ENCODE measurements around the gene NLGN4X. TPM values are rescaled to one million over a fixed set of nuclear protein-coding genes. Genes with fewer than 3 reads are reported as not detected.
A peak's percentile ranks its signal among the peaks of the same experiment; 100 is the strongest.

NLGN4X gene
- polyA plus RNA-seq, 1 donor from 2014 or later = 18.0 TPM

- H3K4me3 ChIP-seq (ENCODE audit: low read length) = peak overlapping the region; percentile 83
- H3F3A ChIP-seq (ENCODE audit: insufficient read depth, low read length, poor library complexity, severe bottlenecking) = no peaks in the 10 kb centered on the region
- TF ChIP-seq MXI1 (conservative IDR thresholded peaks at IDR 0.05; ENCODE audit: poor library complexity, severe bottlenecking) (no peak), RAD21 (conservative IDR thresholded peaks at IDR 0.05) (no peak), CTCF (IDR thresholded peaks at IDR 0.05; ENCODE audit: poor library complexity, severe bottlenecking) (no peak), EP300 (conservative IDR thresholded peaks at IDR 0.05; ENCODE audit: poor library complexity, severe bottlenecking) (no peak), SMC3 (conservative IDR thresholded peaks at IDR 0.05; ENCODE audit: poor library complexity) (no peak), REST (IDR thresholded peaks at IDR 0.05; ENCODE audit: borderline replicate concordance) (no peak), POLR2AphosphoS5 (IDR thresholded peaks at IDR 0.05) (no peak), TAF1 (IDR thresholded peaks at IDR 0.05; ENCODE audit: low read depth) (no peak), EZH2 (IDR thresholded peaks at IDR 0.05; ENCODE audit: borderline replicate concordance, insufficient read depth, low read length, poor library complexity, severe bottlenecking) (no peak)
- no peaks in the 10 kb centered on the region for H4K20me1 ChIP-seq (ENCODE audit: insufficient read depth)
- H3K9ac ChIP-seq (ENCODE audit: low read length) = no peak overlapping the region
- peak overlapping the region; percentile 30 for H3K4me2 ChIP-seq (ENCODE audit: low read length)
- no peak overlapping the region for H3K27ac ChIP-seq (ENCODE audit: low read length)
- no peaks in the 10 kb centered on the region for H3K9me2 ChIP-seq (ENCODE audit: insufficient read depth, low read length)
- no peaks in the 10 kb centered on the region for H3K36me3 ChIP-seq (ENCODE audit: insufficient read depth, low read length)
- H2AFZ ChIP-seq (ENCODE audit: low read depth, low read length) = no peak overlapping the region
- H3K9me3 ChIP-seq (ENCODE audit: low read length) = no peaks in the 10 kb centered on the region
- H3K27me3 ChIP-seq (ENCODE audit: insufficient read depth, low read depth, low read length) = no peaks in the 10 kb centered on the region
- peaks cover 24% of the 10 kb centered on the region for H3K79me2 ChIP-seq (replicated peaks; ENCODE audit: insufficient read depth, low read length)
Measured at GRCh38 chrX:6223516-6223915, 5.2 kb downstream of the NLGN4X start.

- no peaks in the 10 kb centered on the region for H3F3A ChIP-seq (ENCODE audit: insufficient read depth, low read length, poor library complexity, severe bottlenecking)
- H3K27ac ChIP-seq (ENCODE audit: low read length) = no peak overlapping the region
- no peak overlapping the region for H3K9ac ChIP-seq (ENCODE audit: low read length)
- H3K79me2 ChIP-seq (replicated peaks; ENCODE audit: insufficient read depth, low read length) = peaks cover 3% of the 10 kb centered on the region
- no peaks in the 10 kb centered on the region for H3K27me3 ChIP-seq (ENCODE audit: insufficient read depth, low read depth, low read length)
- no peak overlapping the region for H3K4me2 ChIP-seq (ENCODE audit: low read length)
- no peaks in the 10 kb centered on the region for H3K9me3 ChIP-seq (ENCODE audit: low read length)
- no peaks in the 10 kb centered on the region for H3K9me2 ChIP-seq (ENCODE audit: insufficient read depth, low read length)
- H3K36me3 ChIP-seq (ENCODE audit: insufficient read depth, low read length) = no peaks in the 10 kb centered on the region
- no peaks in the 10 kb centered on the region for H4K20me1 ChIP-seq (ENCODE audit: insufficient read depth)
- TF ChIP-seq EZH2 (IDR thresholded peaks at IDR 0.05; ENCODE audit: borderline replicate concordance, insufficient read depth, low read length, poor library complexity, severe bottlenecking) = no peak
- TF ChIP-seq REST (IDR thresholded peaks at IDR 0.05; ENCODE audit: borderline replicate concordance) = no peak
- TF ChIP-seq CTCF (IDR thresholded peaks at IDR 0.05; ENCODE audit: poor library complexity, severe bottlenecking) = no peak
- no peak for TF ChIP-seq TAF1 (IDR thresholded peaks at IDR 0.05; ENCODE audit: low read depth)
- TF ChIP-seq SMC3 (conservative IDR thresholded peaks at IDR 0.05; ENCODE audit: poor library complexity) = no peak
- no peak for TF ChIP-seq POLR2AphosphoS5 (IDR thresholded peaks at IDR 0.05)
- no peak for TF ChIP-seq RAD21 (conservative IDR thresholded peaks at IDR 0.05)
- no peak for TF ChIP-seq EP300 (conservative IDR thresholded peaks at IDR 0.05; ENCODE audit: poor library complexity, severe bottlenecking)
- no peak for TF ChIP-seq MXI1 (conservative IDR thresholded peaks at IDR 0.05; ENCODE audit: poor library complexity, severe bottlenecking)
- no peak overlapping the region for H3K4me3 ChIP-seq (ENCODE audit: low read length)
- no peak overlapping the region for H2AFZ ChIP-seq (ENCODE audit: low read depth, low read length)
Measured at GRCh38 chrX:6210230-6210629, 18.4 kb downstream of the NLGN4X start.
